IMR-90 (cell line): ENCODE measurements around the gene TMEM163.

Source experiments
- CEBPB ChIP-seq: IDR thresholded peaks from 2 replicates; pipeline ENCODE4 v1.6.1; 2012; ENCODE audit warnings: low read depth, low read length, improper control_type of control experiment
- CTCF ChIP-seq: conservative IDR thresholded peaks from 2 replicates; pipeline ENCODE4 v1.5.1; 2012; ENCODE audit warnings: mild to moderate bottlenecking, low read depth, low read length, improper control_type of control experiment
- MXI1 ChIP-seq: IDR thresholded peaks from 2 replicates; pipeline ENCODE4 v1.6.1; 2012; ENCODE audit warnings: low read depth, mild to moderate bottlenecking, low read length, moderate library complexity, borderline replicate concordance
- POLR2A ChIP-seq: IDR thresholded peaks from 2 replicates; pipeline ENCODE4 v1.6.1; 2012; ENCODE audit warnings: mild to moderate bottlenecking, low read depth, low read length
- RCOR1 ChIP-seq: IDR thresholded peaks from 2 replicates; pipeline ENCODE4 v1.6.1; 2012; ENCODE audit warnings: mild to moderate bottlenecking, low read length, improper control_type of control experiment; ENCODE audit not compliant: insufficient replicate concordance
- USF2 ChIP-seq: fragments of 150-350 bp; IDR thresholded peaks from 2 replicates; pipeline ENCODE4 v1.6.1; 2017; ENCODE audit warnings: mild to moderate bottlenecking, antibody characterized with exemption, low read length, low read depth

- TF ChIP-seq CTCF: no peak
- no peak for TF ChIP-seq POLR2A
- TF ChIP-seq RCOR1: no peak
- no peak for TF ChIP-seq USF2
- no peak for TF ChIP-seq MXI1
- no peak for TF ChIP-seq CEBPB
These were observed 136.3 kb downstream of the TMEM163 start for GRCh38 chr2:134582547-134582899.
